ENCODE data around the gene VTI1A. TPM values are rescaled to one million over a fixed set of nuclear protein-coding genes. Genes with fewer than 3 reads are reported as not detected.

The VTI1A gene
- total RNA-seq, 6 experiments from 2014 or later, result 11.2 to 26.2 (median 12.3) TPM

GRCh38 chr10:112666094-112666493 lies 219.1 kb downstream of the VTI1A start:
- intact Hi-C loops (cut with DNase I), result no loop called here
- no peaks in the 10 kb centered on the region for H3K27me3 ChIP-seq
- no peak overlapping the region for H3K27ac ChIP-seq
- H3K4me1 ChIP-seq, result no peaks in the 10 kb centered on the region
- no peaks in the 10 kb centered on the region for H3K36me3 ChIP-seq
- no peak for ATAC-seq
- no peak overlapping the region for H3K4me3 ChIP-seq
- no peaks in the 10 kb centered on the region for H3K9me3 ChIP-seq
- TF ChIP-seq CTCF (IDR thresholded peaks at IDR 0.05), result no peak
- no peak for TF ChIP-seq POLR2A (IDR thresholded peaks at IDR 0.05)
- no peak for DNase-seq

- no peaks in the 10 kb centered on the region for H3K36me3 ChIP-seq
- no peaks in the 10 kb centered on the region for H3K9me3 ChIP-seq
- WGBS (ENCODE audit: insufficient coverage, low coverage, low lambda C conversion rate, missing lambda C conversion rate), result 98% methylated on average over 4 of the region's 4 CpGs
- ATAC-seq (no peak), DNase-seq (no peak)
- H3K27me3 ChIP-seq, result no peaks in the 10 kb centered on the region
- no peak overlapping the region for H3K27ac ChIP-seq
- no peak for TF ChIP-seq POLR2A (IDR thresholded peaks at IDR 0.05)
- TF ChIP-seq CTCF (IDR thresholded peaks at IDR 0.05), result no peak
- H3K4me1 ChIP-seq, result no peaks in the 10 kb centered on the region
- intact Hi-C loops (cut with DNase I), result no loop called here
- no peak overlapping the region for H3K4me3 ChIP-seq
Observed at GRCh38 chr10:112669989-112670388, 223.0 kb downstream of the VTI1A start.

GRCh38 chr10:112671743-112672142 lies 224.7 kb downstream of the VTI1A start:
- H3K4me1 ChIP-seq, result no peaks in the 10 kb centered on the region
- DNase-seq (no peak), ATAC-seq (no peak)
- H3K27ac ChIP-seq, result no peak overlapping the region
- no peaks in the 10 kb centered on the region for H3K27me3 ChIP-seq
- TF ChIP-seq POLR2A (IDR thresholded peaks at IDR 0.05) (no peak), CTCF (IDR thresholded peaks at IDR 0.05) (no peak)
- 88% methylated on average over 4 of the region's 4 CpGs for WGBS (ENCODE audit: insufficient coverage, low coverage, low lambda C conversion rate, missing lambda C conversion rate)
- no peaks in the 10 kb centered on the region for H3K9me3 ChIP-seq
- intact Hi-C loops (cut with DNase I), result no loop called here
- no peaks in the 10 kb centered on the region for H3K36me3 ChIP-seq
- no peak overlapping the region for H3K4me3 ChIP-seq

GRCh38 chr10:112672706-112673105 lies 225.7 kb downstream of the VTI1A start:
- intact Hi-C loops (cut with DNase I), result no loop called here
- TF ChIP-seq CTCF (IDR thresholded peaks at IDR 0.05), result no peak
- TF ChIP-seq POLR2A (IDR thresholded peaks at IDR 0.05), result no peak
- WGBS (ENCODE audit: insufficient coverage, low coverage, low lambda C conversion rate, missing lambda C conversion rate), result 97% methylated on average over 5 of the region's 5 CpGs

GRCh38 chr10:112675560-112676083 lies 228.6 kb downstream of the VTI1A start:
- no peak for ATAC-seq
- intact Hi-C loops (cut with DNase I), result no loop called here
- H3K27ac ChIP-seq, result no peak overlapping the region
- H3K27me3 ChIP-seq, result no peaks in the 10 kb centered on the region
- 94% methylated on average over 10 of the region's 10 CpGs for whole genome bisulfite sequencing (ENCODE audit: insufficient coverage, low coverage, low lambda C conversion rate, missing lambda C conversion rate)
- no peak for DNase-seq
- TF ChIP-seq CTCF (IDR thresholded peaks at IDR 0.05) (no peak), POLR2A (IDR thresholded peaks at IDR 0.05) (no peak)
- no peaks in the 10 kb centered on the region for H3K9me3 ChIP-seq
- no peaks in the 10 kb centered on the region for H3K4me1 ChIP-seq
- no peak overlapping the region for H3K4me3 ChIP-seq
- H3K36me3 ChIP-seq, result no peaks in the 10 kb centered on the region

More at GRCh38 chr10:112672706-112673105, 225.7 kb downstream of the VTI1A start:
- Histone ChIP-seq H3K27me3 (no peaks in the 10 kb centered on the region), H3K4me1 (no peaks in the 10 kb centered on the region), H3K36me3 (no peaks in the 10 kb centered on the region), H3K9me3 (no peaks in the 10 kb centered on the region), H3K4me3 (no peak overlapping the region), H3K27ac (no peak overlapping the region)
- DNase-seq, result no peak
- ATAC-seq, result no peak
